Mucosa of stomach (tissue), 1 donor: ENCODE measurements around the gene BPIFB2.

Source experiments
- H3K27me3 ChIP-seq: one replicate; pipeline ENCODE4 v1.7.0; 2013; ENCODE audit warnings: mild to moderate bottlenecking, low read length; ENCODE audit not compliant: control insufficient read depth, insufficient read depth
- H3K36me3 ChIP-seq: one replicate; pipeline ENCODE4 v1.7.0; 2013; ENCODE audit warnings: low read length; ENCODE audit not compliant: control insufficient read depth, insufficient read depth
- H3K4me1 ChIP-seq: one replicate; pipeline ENCODE4 v1.7.0; 2013; ENCODE audit warnings: mild to moderate bottlenecking, low read length; ENCODE audit not compliant: control insufficient read depth, insufficient read depth
- H3K4me3 ChIP-seq: one replicate; pipeline ENCODE4 v1.7.0; 2013; ENCODE audit warnings: low read length
- H3K9ac ChIP-seq: one replicate; pipeline ENCODE4 v1.7.0; 2013; ENCODE audit warnings: mild to moderate bottlenecking, low read length, moderate library complexity
- H3K9me3 ChIP-seq: one replicate; pipeline ENCODE4 v1.7.0; 2013; ENCODE audit warnings: mild to moderate bottlenecking, low read length, moderate library complexity; ENCODE audit not compliant: control insufficient read depth
- donor health status: Pancreatic carcinoma.

Gene BPIFB2

DNA sequence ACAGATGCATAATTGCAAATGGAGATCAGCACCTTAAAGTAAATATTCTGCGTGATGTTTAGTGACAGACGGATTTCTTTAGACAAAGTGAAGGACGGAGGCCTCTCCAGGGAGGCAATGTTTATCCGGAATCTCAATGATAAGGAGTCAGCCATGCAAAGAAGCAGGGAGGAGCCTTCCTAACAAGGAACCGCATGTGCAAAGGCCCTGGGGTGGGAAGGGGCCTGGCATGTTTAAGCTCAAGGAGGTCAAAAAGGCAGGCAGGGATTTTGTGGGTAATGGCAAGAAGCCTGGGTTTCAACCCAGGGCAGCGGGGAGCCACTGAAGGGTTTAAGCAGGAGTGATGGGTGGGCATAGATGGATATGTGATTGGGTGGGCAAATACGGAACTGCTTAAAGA is 46.9 kb downstream of the BPIFB2 start:
- Histone ChIP-seq H3K4me1 (no peaks in the 10 kb centered on the region), H3K9me3 (no peaks in the 10 kb centered on the region), H3K36me3 (no peaks in the 10 kb centered on the region), H3K27me3 (no peaks in the 10 kb centered on the region), H3K4me3 (no peak overlapping the region), H3K9ac (no peak overlapping the region)

DNA sequence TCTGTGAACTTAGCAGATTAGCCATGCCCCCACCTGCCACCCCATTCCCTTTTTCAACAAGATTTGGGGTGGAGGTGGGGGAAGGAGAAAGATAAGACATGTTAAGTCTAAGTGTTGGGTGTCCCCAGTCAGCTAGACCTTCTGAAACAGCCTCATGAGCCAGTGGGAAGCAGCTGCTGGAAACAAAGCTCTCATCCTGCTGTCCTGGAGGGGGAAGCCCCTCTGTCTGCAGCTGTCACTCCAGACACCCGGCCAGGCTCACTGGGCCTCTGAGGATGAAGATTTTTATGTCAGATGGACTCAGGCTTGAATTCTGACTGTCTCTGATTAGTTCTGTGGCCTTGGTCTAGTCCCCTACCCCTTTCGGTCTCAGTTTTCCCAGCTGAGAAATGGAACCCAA is 47.3 kb downstream of the BPIFB2 start:
- Histone ChIP-seq H3K9ac (no peak overlapping the region), H3K4me3 (no peak overlapping the region), H3K27me3 (no peaks in the 10 kb centered on the region), H3K4me1 (no peaks in the 10 kb centered on the region), H3K9me3 (no peaks in the 10 kb centered on the region), H3K36me3 (no peaks in the 10 kb centered on the region)

DNA sequence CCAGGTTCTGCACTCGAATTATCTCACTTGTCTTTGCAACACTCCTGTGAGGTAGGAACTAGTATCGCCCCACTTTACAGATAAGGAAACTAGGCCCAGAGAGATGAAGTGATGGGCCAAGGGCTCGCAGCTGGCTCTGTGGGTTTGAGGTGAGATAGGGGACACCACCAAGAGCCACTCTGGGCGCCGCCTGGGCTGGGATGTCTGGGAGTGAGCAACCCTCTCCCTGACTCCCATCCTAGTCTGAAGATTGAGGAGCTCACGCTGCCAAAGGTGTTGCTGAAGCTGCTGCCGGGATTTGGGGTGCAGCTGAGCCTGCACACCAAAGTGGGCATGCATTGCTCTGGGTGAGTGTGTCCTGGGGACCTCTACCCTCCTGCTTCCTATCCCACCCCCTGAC is 51.6 kb downstream of the BPIFB2 start:
- no peaks in the 10 kb centered on the region for H3K9me3 ChIP-seq
- no peak overlapping the region for H3K9ac ChIP-seq
- no peaks in the 10 kb centered on the region for H3K4me1 ChIP-seq
- H3K4me3 ChIP-seq = no peak overlapping the region
- no peaks in the 10 kb centered on the region for H3K27me3 ChIP-seq
- H3K36me3 ChIP-seq = no peaks in the 10 kb centered on the region

DNA sequence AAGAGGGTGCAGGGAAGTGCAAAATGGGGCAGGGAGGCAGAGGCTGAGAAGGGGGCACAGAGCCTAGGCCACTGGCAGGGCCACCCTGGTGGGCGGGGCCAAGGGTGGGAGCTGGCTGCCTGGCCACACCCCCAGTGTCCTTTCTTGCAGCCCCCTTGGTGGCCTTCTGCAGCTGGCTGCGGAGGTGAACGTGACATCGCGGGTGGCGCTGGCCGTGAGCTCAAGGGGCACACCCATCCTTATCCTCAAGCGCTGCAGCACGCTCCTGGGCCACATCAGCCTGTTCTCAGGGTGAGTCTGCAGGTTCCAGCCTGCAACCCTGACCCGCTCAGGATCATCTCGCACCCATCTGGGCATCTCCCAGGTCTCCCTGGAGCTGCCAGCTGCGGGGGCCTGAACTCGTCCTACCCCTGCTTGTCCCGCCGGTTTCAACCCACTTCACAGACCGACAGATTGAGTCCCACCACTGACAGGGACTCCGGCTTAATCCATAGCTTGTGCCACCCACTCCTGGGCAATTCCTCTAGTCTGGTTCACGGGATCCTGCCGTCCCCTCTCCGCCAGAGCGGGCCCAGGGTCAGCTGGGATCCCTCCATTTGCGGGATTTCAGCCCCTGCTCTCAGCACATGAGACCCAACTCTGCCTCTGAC is 52.4 kb downstream of the BPIFB2 start:
- H3K4me1 ChIP-seq = no peaks in the 10 kb centered on the region
- no peaks in the 10 kb centered on the region for H3K27me3 ChIP-seq

DNA sequence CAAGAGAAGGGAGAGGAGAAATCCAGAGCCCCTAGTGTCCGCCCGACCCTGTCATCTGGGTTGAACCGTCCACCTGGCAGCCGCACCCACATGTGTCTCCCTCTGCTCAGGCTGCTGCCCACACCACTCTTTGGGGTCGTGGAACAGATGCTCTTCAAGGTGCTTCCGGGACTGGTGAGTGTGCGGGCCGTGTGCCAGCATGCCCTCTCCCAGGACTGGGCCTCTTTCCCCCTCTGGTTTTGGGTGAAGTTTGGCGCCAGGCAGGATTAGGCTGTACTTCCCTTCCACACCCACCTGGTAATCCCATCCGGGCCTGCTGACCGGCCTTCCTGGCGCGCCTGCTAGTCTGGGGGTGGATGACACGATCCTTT is 54.1 kb downstream of the BPIFB2 start:
- H3K9me3 ChIP-seq = no peaks in the 10 kb centered on the region
- no peak overlapping the region for H3K9ac ChIP-seq
- H3K4me3 ChIP-seq = no peak overlapping the region

More for the DNA sequence above, 52.4 kb downstream of the BPIFB2 start:
- H3K9me3 ChIP-seq = no peaks in the 10 kb centered on the region
- H3K9ac ChIP-seq = no peak overlapping the region
- no peaks in the 10 kb centered on the region for H3K36me3 ChIP-seq
- no peak overlapping the region for H3K4me3 ChIP-seq

DNA sequence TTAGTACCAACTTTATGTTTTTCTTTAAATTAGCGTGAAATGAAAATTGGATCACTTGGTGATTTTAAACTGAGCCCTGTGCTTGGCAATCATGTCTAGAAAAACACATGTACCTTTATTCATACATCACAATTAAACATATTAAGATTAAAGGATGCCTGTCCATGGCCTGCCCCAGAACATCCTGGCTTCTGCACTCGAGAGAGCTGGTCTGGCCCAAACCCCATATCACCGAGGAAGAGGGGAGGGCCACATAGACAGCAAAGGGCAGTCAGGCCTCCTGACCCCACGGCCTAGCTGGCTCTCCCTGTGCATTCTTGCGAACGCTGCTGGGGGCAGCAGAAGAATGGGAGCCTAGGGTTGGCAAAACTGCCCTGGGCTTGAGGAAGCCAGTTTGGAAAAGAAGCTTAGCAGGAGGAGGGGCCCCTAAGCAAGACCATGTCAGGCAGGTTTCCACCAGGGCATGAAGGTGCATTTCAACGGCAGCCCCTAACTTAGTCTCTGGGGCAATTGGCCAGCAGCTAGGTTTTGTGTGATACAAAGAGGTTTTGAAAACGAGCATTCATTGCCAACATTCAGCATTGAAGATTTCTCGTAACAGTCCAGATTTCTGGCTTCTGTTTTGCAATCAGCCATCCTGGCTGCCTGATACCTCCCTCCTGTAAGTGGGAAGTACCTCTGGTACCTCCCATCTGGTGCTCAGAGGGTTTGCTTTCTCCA is 54.8 kb downstream of the BPIFB2 start:
- Histone ChIP-seq H3K27me3 (no peaks in the 10 kb centered on the region), H3K4me1 (no peaks in the 10 kb centered on the region), H3K4me3 (no peak overlapping the region), H3K9ac (no peak overlapping the region), H3K36me3 (no peaks in the 10 kb centered on the region), H3K9me3 (no peaks in the 10 kb centered on the region)

More for the DNA sequence above, 54.1 kb downstream of the BPIFB2 start:
- no peaks in the 10 kb centered on the region for H3K4me1 ChIP-seq
- H3K36me3 ChIP-seq = no peaks in the 10 kb centered on the region
- H3K27me3 ChIP-seq = no peaks in the 10 kb centered on the region

DNA sequence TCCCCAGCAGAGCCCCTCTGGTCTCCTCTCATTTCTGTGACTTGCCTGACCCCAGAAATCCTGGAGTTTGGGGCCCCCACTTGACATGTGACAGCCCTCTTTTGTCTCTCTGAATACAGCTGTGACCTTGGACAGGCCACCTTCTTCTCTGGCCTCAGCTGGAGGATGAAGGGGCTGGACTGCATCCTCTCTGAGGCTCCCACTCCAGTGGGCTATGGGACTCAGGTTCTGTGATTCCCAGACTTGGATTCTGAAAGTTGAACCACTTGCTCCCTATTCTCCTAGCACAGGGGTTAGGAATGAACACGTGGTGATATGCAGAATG is 55.3 kb downstream of the BPIFB2 start:
- H3K4me1 ChIP-seq = no peaks in the 10 kb centered on the region
- no peaks in the 10 kb centered on the region for H3K36me3 ChIP-seq
- no peak overlapping the region for H3K9ac ChIP-seq
- no peaks in the 10 kb centered on the region for H3K9me3 ChIP-seq
- no peaks in the 10 kb centered on the region for H3K27me3 ChIP-seq
- no peak overlapping the region for H3K4me3 ChIP-seq

DNA sequence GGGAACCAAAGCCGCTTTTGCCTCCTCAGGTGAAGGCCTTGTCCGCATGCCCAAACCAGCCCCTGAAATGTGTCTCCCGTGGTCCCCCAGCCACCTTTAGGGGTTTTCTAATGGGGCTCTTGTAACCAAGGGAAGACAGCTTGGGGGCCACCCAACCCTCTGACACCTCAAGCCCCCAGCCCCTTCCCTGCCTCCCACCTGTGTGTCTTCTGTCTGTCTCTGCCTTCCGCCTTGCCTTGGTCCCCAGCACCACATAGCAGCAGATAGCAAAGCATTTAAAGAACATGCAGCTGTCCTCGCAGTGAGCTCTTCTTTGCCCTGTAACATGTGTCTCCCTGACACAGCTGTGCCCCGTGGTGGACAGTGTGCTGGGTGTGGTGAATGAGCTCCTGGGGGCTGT is 55.8 kb downstream of the BPIFB2 start:
- Histone ChIP-seq H3K9me3 (no peaks in the 10 kb centered on the region), H3K4me1 (no peaks in the 10 kb centered on the region), H3K9ac (no peak overlapping the region), H3K27me3 (no peaks in the 10 kb centered on the region), H3K4me3 (no peak overlapping the region), H3K36me3 (no peaks in the 10 kb centered on the region)

DNA sequence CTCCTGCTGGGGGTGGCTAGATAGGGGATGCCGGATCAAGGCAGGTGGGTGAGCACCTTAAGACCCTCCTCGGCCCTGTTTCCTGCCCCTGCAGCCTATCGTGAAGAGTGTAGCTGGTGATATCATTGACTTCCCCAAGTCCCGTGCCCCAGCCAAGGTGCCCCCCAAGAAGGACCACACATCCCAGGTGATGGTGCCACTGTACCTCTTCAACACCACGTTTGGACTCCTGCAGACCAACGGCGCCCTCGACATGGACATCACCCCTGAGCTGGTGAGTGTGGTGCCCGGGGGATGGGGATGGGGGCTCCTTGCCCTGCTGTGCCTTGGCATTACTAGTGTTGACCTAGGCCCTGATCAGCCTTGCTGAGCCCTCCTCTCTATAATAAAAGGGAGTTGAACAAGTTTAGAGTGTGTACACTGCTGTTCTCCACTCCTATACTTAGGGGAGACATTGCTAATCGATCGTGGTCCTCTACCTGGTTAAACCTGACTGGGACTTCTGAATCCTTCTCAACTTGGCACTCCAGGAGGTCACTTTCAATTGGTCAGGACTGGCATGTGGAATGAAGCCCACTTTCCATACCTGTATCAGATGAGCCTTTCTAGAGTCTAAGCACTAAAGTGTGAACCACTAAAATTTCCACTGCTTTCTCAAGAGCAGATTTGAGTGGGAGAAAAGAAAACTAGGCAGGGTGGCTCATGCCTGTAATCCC is 57.2 kb downstream of the BPIFB2 start:
- no peaks in the 10 kb centered on the region for H3K9me3 ChIP-seq
- no peak overlapping the region for H3K9ac ChIP-seq
- H3K36me3 ChIP-seq = no peaks in the 10 kb centered on the region
- no peaks in the 10 kb centered on the region for H3K4me1 ChIP-seq
- H3K4me3 ChIP-seq = no peak overlapping the region
- no peaks in the 10 kb centered on the region for H3K27me3 ChIP-seq

DNA sequence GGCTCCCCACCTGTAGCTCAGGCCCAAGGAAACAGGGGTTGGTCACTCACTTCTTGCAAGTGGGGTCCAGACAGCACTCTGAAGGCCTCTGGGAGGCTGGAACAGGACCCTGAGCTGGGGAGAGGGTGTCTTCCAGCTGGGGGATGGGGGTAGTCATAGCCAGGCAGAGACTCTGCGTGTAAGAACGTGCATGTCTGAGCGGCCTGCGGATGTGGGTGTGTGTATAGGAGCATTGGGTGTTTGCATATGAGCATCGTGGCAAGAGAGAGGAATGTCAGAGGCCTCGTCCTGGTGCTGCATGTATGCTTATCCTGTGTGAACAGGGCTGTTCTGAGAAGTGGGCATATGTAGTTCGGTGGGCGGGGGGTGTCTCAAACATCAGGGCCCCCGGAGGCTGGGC is 58.3 kb downstream of the BPIFB2 start:
- Histone ChIP-seq H3K36me3 (no peaks in the 10 kb centered on the region), H3K27me3 (no peaks in the 10 kb centered on the region), H3K9ac (no peak overlapping the region), H3K4me1 (no peaks in the 10 kb centered on the region), H3K9me3 (no peaks in the 10 kb centered on the region), H3K4me3 (no peak overlapping the region)

DNA sequence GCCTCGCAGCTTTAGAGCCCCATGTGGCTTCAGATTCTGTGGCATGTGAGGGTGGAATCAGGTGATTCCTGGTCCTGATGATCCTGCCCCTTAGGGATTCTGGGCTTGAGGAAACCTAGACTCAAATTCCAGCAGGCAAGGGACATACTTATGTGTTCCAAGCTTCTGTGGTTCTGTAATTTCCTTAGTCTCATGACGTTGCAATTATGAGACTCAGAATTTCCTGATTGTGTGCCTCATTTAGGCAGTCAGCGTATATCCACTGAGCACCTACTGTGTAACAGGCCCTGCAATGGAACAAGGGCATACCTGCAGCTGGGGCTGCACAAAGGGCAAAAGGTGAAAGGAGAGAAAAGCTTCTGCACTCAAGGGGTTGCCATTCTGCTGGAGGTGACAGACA is 60.3 kb downstream of the BPIFB2 start:
- H3K36me3 ChIP-seq = no peaks in the 10 kb centered on the region

DNA sequence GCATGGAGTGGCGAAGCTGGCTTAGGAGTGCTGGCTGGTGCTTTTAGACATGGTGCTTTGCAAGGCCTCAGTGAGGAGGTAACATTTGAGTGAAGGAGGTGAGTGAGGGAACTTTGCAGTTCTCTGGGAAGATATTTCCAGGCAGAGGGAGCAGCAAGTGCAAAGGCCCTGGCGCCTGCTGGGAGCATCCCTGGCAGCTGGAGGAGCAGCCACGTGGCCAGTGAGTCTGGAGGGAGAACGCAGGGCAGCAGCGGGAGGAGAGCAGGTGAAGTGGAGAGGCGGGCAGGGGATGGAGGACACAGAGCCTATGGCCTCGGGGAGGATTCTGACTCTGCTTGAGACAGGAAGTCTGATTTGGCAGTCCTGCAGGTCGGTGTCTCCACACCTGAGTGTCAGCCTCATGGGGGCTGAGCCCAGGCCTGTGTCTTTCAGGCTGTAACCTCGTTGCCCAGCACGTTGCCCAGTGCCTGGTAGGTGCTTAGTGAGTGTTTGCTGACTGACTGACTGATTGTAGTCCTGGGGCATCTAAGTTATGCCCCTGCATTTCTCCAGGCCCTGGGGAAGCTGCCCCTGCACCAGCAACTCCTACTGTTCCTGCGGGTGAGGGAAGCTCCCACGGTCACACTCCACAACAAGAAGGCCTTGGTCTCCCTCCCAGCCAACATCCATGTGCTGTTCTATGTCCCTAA is 60.9 kb downstream of the BPIFB2 start:
- H3K27me3 ChIP-seq = no peaks in the 10 kb centered on the region
- no peak overlapping the region for H3K9ac ChIP-seq
- H3K4me1 ChIP-seq = no peaks in the 10 kb centered on the region

More for the DNA sequence above, 60.3 kb downstream of the BPIFB2 start:
- no peaks in the 10 kb centered on the region for H3K4me1 ChIP-seq
- H3K4me3 ChIP-seq = no peak overlapping the region
- no peaks in the 10 kb centered on the region for H3K27me3 ChIP-seq
- no peak overlapping the region for H3K9ac ChIP-seq
- no peaks in the 10 kb centered on the region for H3K9me3 ChIP-seq

More for the DNA sequence above, 60.9 kb downstream of the BPIFB2 start:
- Histone ChIP-seq H3K4me3 (no peak overlapping the region), H3K36me3 (no peaks in the 10 kb centered on the region), H3K9me3 (no peaks in the 10 kb centered on the region)
